Caco-2 (cell line): ENCODE data around the gene NOP14. TPM values are rescaled to one million over a fixed set of nuclear protein-coding genes. Genes with fewer than 3 reads are reported as not detected.
A peak's percentile ranks its signal among the peaks of the same experiment; 100 is the strongest.
"Not testable (repeated sequence)": the region's sequence is repeated elsewhere in the genome, so short reads cannot be mapped to it uniquely, and the experiment has no call there.

ENCODE experiments used
- BruUV-seq: library from RNA; stranded (reverse); fragments of 400-500 nt; replicated peaks from 2 replicates; lab custom pipeline; 2021; lab: Mats Ljungman, UMichigan
- CTCF ChIA-PET: fragments of 300-600 bp; sonication (Branson Sonifier 250); formaldehyde crosslinking; loops from one replicate; lab custom pipeline; 2022; ENCODE audit warnings: antibody characterized with exemption; lab: Charles Lee
- POLR2A ChIA-PET: fragments of 300-600 bp; sonication (Branson Sonifier 250); formaldehyde crosslinking; loops from one replicate; lab custom pipeline; 2022; ENCODE audit warnings: antibody characterized with exemption; lab: Charles Lee
- DNase-seq, 2 experiments: peaks; one replicate each; pipeline versions ENCODE4 v3.0.0 to v3.0.0-alpha.2; 2020 to 2022
- H3K27me3 ChIP-seq: replicated peaks from 2 replicates; pipeline ENCODE4 v1.6.0; 2011; ENCODE audit warnings: low read length; ENCODE audit not compliant: control insufficient read depth, insufficient read depth
- H3K36me3 ChIP-seq: 2 replicates; pipeline ENCODE4 v1.5.1; 2011; ENCODE audit warnings: low read length; ENCODE audit not compliant: control insufficient read depth, insufficient read depth
- H3K4me1 ChIP-seq: fragments of 250-450 bp; sonication (Bioruptor Pico); 2 replicates; pipeline ENCODE4 v1.5.1; 2020; ENCODE audit warnings: mild to moderate bottlenecking
- H3K4me3 ChIP-seq: 2 replicates; pipeline ENCODE4 v1.5.1; 2011; ENCODE audit warnings: low read depth, mild to moderate bottlenecking, control low read depth, low read length
- H3K9me3 ChIP-seq: fragments of 250-450 bp; sonication (Bioruptor Pico); 2 replicates; pipeline ENCODE4 v1.5.1; 2020; ENCODE audit warnings: mild to moderate bottlenecking, moderate library complexity
- H3K27ac Mint-ChIP-seq: one replicate; pipeline ENCODE4 v1.8.0; 2022; ENCODE audit warnings: mixed read lengths; ENCODE audit not compliant: unreplicated experiment
- H3K27me3 Mint-ChIP-seq: one replicate; pipeline ENCODE4 v1.8.0; 2022; ENCODE audit warnings: mixed read lengths; ENCODE audit not compliant: insufficient read depth, unreplicated experiment
- H3K36me3 Mint-ChIP-seq: one replicate; pipeline ENCODE4 v1.8.0; 2022; ENCODE audit warnings: mild to moderate bottlenecking, mixed read lengths; ENCODE audit not compliant: insufficient read depth, unreplicated experiment
- H3K4me1 Mint-ChIP-seq: one replicate; pipeline ENCODE4 v1.8.0; 2022; ENCODE audit warnings: low read depth, mixed read lengths; ENCODE audit not compliant: unreplicated experiment
- H3K4me3 Mint-ChIP-seq: one replicate; pipeline ENCODE4 v1.8.0; 2022; ENCODE audit warnings: mild to moderate bottlenecking, moderate library complexity, mixed read lengths; ENCODE audit not compliant: unreplicated experiment
- H3K9me3 Mint-ChIP-seq: one replicate; pipeline ENCODE4 v1.8.0; 2022; ENCODE audit warnings: mixed read lengths; ENCODE audit not compliant: unreplicated experiment
- CTCF ChIP-seq, 2 experiments: fragments of 200-600 bp in 1 of 2; IDR thresholded peaks; 1 replicate in 1 of 2; 2 replicates in 1 of 2; pipeline versions ENCODE4 v1.5.1 to v1.8.0; 2011 to 2022; ENCODE audit warnings: antibody characterized with exemption in 1 of 2, control low read depth in 1 of 2, inconsistent platforms in 1 of 2, low read depth in 1 of 2, low read length in 1 of 2, mild to moderate bottlenecking in 1 of 2, moderate library complexity in 1 of 2; ENCODE audit not compliant: insufficient read depth in 1 of 2, severe bottlenecking in 1 of 2, unreplicated experiment in 1 of 2
- intact Hi-C: fragments of 100-400 bp; cut with micrococcal nuclease; formaldehyde crosslinking; loops from one replicate; pipeline ENCODE4 v1.10.0; 2022; ENCODE audit not compliant: unreplicated experiment
- total RNA-seq: library from RNA; stranded (reverse); gene quantifications from 2 replicates; pipeline ENCODE4 v1.2.3, GENCODE V29; 2022

The NOP14 gene
- total RNA-seq, 1 experiment from 2014 or later = 55.2 TPM

DNA sequence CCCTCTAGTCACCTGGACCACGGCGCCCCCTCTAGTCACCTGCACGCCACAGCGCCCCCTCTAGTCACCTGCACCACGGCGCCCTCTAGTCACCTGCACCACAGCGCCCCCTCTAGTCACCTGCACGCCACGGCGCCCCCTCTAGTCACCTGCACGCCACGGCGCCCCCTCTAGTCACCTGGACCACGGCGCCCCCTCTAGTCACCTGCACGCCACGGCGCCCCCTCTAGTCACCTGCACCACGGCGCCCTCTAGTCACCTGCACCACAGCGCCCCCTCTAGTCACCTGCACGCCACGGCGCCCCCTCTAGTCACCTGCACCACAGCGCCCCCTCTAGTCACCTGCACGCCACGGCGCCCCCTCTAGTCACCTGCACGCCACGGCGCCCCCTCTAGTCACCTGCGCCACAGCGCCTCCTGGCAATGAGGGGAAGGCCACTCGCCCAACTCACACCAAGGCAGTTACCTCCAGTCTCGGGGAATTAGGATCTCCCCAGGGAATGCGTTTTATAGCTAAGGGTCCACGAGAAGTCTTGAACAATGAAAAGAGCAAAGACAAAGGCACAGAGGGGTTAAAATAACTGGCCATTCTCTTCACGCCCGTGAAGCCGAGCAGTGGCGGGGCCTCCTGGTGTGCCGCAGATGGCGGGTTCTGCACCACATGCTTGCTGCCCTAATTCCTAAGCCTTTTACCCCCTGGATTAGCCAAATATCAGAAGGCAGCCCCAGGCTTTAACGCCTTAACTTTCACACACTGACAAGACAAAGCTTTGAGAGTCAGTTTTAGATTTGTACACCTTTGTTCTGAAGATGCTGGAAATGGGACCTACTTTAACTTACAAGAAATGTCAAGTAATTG lies 7.8 kb downstream of the NOP14 start:
- DNase-seq, H3K27me3 Mint-ChIP-seq, H3K9me3 Mint-ChIP-seq, H3K27me3 ChIP-seq, H3K9me3 ChIP-seq, POLR2A ChIA-PET, H3K27ac Mint-ChIP-seq, H3K4me3 Mint-ChIP-seq, CTCF ChIA-PET, H3K4me1 ChIP-seq, intact Hi-C loops, BruUV-seq, H3K4me3 ChIP-seq, H3K4me1 Mint-ChIP-seq: not testable (repeated sequence)
- peaks cover 10% of the 10 kb centered on the region for H3K36me3 ChIP-seq
- TF ChIP-seq CTCF (IDR thresholded peaks at IDR 0.05; ENCODE audit: insufficient read depth in 1 of 2, low read depth in 1 of 2, low read length in 1 of 2, severe bottlenecking in 1 of 2, unreplicated experiment in 1 of 2) = peak in 1 of 2 experiments; percentile 23
- H3K36me3 Mint-ChIP-seq = peaks cover 85% of the 10 kb centered on the region

- peak; percentile 22 to 36 for TF ChIP-seq CTCF (IDR thresholded peaks at IDR 0.05; ENCODE audit: insufficient read depth in 1 of 2, low read depth in 1 of 2, low read length in 1 of 2, severe bottlenecking in 1 of 2, unreplicated experiment in 1 of 2)
- POLR2A ChIA-PET = interaction anchor here (1.0 kb wide), 1 partner anchor 8 kb away, joined by 10 read pairs; the partner anchor contains the start of genes GRK4 and NOP14
- H3K27me3 Mint-ChIP-seq = no peaks in the 10 kb centered on the region
Measured at GRCh38 chr4:2954358-2955185, 8.6 kb downstream of the NOP14 start.

DNA sequence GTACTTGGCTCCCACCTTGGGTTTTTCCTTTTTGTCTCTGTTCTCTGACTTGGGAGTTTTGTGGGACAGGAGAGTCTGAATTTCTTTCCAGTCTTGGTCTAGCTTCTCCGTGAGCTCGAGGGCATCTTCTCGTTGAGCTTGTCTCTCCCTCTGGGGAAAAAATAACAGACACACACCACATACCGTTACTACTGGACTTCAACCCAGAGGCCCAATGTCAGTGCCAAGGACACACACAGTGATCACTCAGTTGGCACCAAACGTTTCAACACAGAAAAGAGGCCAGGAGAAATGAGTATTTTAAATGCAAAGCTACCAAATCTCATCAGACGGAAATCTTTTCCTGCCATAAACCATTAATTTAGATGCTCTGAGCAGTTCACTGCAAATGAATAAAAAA lies 9.7 kb downstream of the NOP14 start:
- ChIA-PET CTCF (interaction anchor here (1.2 kb wide), 1 partner anchor 10 kb away, joined by 5 read pairs; the partner anchor contains the start of genes GRK4 and NOP14), POLR2A (interaction anchor here (2.0 kb wide), 1 partner anchor 10 kb away, joined by 7 read pairs; the partner anchor contains the start of genes GRK4 and NOP14)
- H3K36me3 ChIP-seq = peaks cover 10% of the 10 kb centered on the region
- peaks cover 5% of the 10 kb centered on the region; the same call in 1 of the 2 replicates for H3K4me1 ChIP-seq
- H3K9me3 ChIP-seq = no peaks in the 10 kb centered on the region
- Mint-ChIP-seq H3K36me3 (peaks cover 100% of the 10 kb centered on the region), H3K4me3 (no peak overlapping the region), H3K9me3 (no peaks in the 10 kb centered on the region), H3K27me3 (no peaks in the 10 kb centered on the region), H3K4me1 (peaks cover 6% of the 10 kb centered on the region), H3K27ac (peak overlapping the region; percentile 48)
- no peaks in the 10 kb centered on the region for H3K27me3 ChIP-seq
- BruUV-seq = no TSS peak
- intact Hi-C loops = no loop called here
- no peak overlapping the region for H3K4me3 ChIP-seq
- TF ChIP-seq CTCF (IDR thresholded peaks at IDR 0.05; ENCODE audit: insufficient read depth in 1 of 2, low read depth in 1 of 2, low read length in 1 of 2, severe bottlenecking in 1 of 2, unreplicated experiment in 1 of 2) = no peak
- DNase-seq = no peak

More at GRCh38 chr4:2954358-2955185, 8.6 kb downstream of the NOP14 start:
- Mint-ChIP-seq H3K4me1 (peaks cover 6% of the 10 kb centered on the region), H3K9me3 (no peaks in the 10 kb centered on the region), H3K36me3 (peaks cover 93% of the 10 kb centered on the region), H3K4me3 (no peak overlapping the region), H3K27ac (no peak overlapping the region)
- intact Hi-C loops = no loop called here
- CTCF ChIA-PET = interaction anchor here (1.2 kb wide), 1 partner anchor 9 kb away, joined by 5 read pairs; the partner anchor contains the start of genes GRK4 and NOP14
- H3K4me3 ChIP-seq = no peak overlapping the region
- no peaks in the 10 kb centered on the region for H3K27me3 ChIP-seq
- no peaks in the 10 kb centered on the region for H3K9me3 ChIP-seq
- H3K36me3 ChIP-seq = peaks cover 10% of the 10 kb centered on the region
- DNase-seq = no peak
- H3K4me1 ChIP-seq = peaks cover 5% of the 10 kb centered on the region; the same call in 1 of the 2 replicates
- BruUV-seq = no TSS peak
